HG02840 (cell line): ENCODE data around the gene REM1.

Source experiments
- ATAC-seq: cut with Tn5 transposase; IDR thresholded peaks from one replicate; pipeline ENCODE4 v1.9.1; 2021; ENCODE audit warnings: mild to moderate bottlenecking, moderate library complexity, moderate number of reproducible peaks; ENCODE audit not compliant: unreplicated experiment, low FRiP score

Gene REM1

DNA sequence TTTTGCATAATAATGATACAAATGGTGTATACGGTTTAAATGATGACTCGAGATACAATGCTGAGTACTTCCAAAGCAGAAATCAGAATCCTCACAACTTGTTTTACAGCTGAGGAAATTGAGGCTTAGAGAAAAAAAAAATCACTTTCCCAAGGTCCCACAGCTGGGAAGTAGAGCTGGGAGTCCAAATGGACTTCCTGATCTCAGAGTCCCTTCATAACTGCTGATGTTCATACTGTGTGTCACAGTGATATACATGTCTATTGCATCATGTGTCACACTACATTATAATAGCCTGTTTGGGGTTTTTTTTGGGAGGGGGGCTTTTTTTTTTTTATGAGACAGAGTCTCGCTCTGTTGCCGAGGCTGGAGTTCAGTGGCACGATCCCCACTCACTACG is 47.6 kb downstream of the REM1 start:
- no peak for ATAC-seq

DNA sequence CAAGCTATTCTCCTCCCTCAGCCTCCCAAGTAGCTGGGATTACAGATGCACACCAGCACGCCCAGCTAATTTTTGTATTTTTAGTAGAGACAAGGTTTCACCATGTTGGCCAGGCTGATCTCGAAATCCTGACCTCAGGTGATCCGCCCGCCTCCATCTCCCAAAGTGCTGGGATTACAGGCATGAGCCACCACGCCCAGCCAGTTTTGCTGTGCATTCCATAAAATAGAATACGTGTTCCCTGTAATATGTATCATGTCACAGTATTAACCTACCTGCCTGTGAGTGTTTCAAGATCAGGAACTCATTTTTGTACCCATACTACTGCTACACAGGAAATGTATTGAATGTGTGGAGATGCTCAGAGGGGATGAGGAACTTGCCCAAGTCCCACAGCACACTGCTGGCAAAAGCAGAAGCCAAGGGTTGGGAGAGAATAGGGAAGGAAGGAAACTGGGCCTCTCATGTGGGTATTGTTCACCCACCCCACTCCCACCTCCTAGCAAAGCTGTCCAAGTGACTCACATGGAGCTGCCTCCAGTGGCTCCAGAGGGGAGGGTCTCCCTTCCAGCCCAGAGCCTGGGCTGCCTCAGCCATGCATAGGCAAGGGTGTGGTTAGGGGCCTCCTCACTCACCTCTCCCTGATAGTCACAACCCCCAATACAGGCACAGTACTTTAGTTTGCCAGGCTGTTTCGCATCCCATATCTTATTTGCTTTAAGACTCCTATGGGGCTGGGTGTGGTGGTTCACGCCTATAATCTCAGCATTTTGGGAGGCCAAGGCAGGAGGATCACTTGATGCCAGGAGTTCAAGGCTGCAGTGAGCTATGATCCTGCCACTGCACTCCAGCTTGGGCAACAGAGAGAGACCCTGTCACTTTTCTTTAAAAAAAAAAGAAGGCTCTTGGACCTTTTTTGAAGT is 48.5 kb downstream of the REM1 start:
- ATAC-seq: no peak

DNA sequence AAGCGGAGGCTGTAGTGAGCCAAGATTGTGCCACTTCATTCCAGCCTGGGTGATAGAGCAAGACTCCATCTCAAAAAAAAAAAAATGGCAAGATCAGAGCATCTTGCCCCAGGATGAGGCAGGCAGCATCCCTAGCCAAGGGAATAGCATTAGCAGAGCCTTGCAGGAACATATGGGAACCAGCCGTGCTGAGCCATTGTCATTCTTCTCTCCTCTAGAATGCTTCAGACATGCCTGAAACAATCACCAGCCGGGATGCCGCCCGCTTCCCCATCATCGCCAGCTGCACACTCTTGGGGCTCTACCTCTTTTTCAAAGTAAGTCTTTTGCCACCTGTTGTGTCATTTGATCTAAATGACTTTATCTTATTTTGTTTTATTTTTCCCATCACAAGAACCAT is 52.2 kb downstream of the REM1 start:
- no peak for ATAC-seq
